Mesangial cell (primary cell): ENCODE data around the gene ZNF793. TPM values are rescaled to one million over a fixed set of nuclear protein-coding genes. Genes with fewer than 3 reads are reported as not detected.

Source experiments
- total RNA-seq: library from RNA; depleted of rRNA; stranded (reverse); fragments of >200 nt; gene quantifications from 2 replicates; pipeline ENCODE4 v1.2.3, GENCODE V29; 2015

ZNF793 gene
- 1.1 and 3.3 TPM in 2 replicates for total RNA-seq

GRCh38 chr19:37506387-37507166, at the start of gene ZNF793:
TSS of gene ZNF793 (plus strand) at chr19:37506939. CDS start at chr19:37523440, 16,501 bp downstream.

GRCh38 chr19:37466798-37467607, 39.7 kb upstream of the ZNF793 start, which contains the start of gene ZNF569:
TSS of gene ZNF569 (minus strand) at chr19:37467444. CDS start at chr19:37444921, 22,523 bp downstream.

GRCh38 chr19:37468961-37469777, 37.6 kb upstream of the ZNF793 start, which contains the start of gene ZNF570:
TSS of gene ZNF570 (plus strand) at chr19:37469356. CDS start at chr19:37470355, 999 bp downstream.

Other genes with a start within 250 kb of the ZNF793 start
- 1.3 and 1.8 TPM in 2 replicates for gene ZNF527, start 135.8 kb upstream of the ZNF793 start, total RNA-seq
- gene ZNF569, start 39.5 kb upstream of the ZNF793 start, total RNA-seq = 4.7 and 7.6 TPM in 2 replicates
- gene ZNF570, start 37.6 kb upstream of the ZNF793 start, total RNA-seq = 1.3 and 6.0 TPM in 2 replicates
- gene ZNF571, start 87.9 kb downstream of the ZNF793 start, total RNA-seq = 0.65 and 1.9 TPM in 2 replicates
- gene ZNF540, start 87.9 kb downstream of the ZNF793 start, total RNA-seq = 0.16 and 0.76 TPM in 2 replicates
- 3.9 and 10.4 TPM in 2 replicates for gene ZFP30, start 148.5 kb downstream of the ZNF793 start, total RNA-seq
- gene ZNF607, start 212.8 kb downstream of the ZNF793 start, total RNA-seq = 1.1 and 3.0 TPM in 2 replicates